GM23338 (cell line): ENCODE measurements around the gene PLIN5. TPM values are rescaled to one million over a fixed set of nuclear protein-coding genes. Genes with fewer than 3 reads are reported as not detected.

Experiments used
- ATAC-seq: fragments of 200-7000 bp; cut with Tn5 transposase; 3 replicates; pipeline ENCODE4 v1.9.1; 2020
- DNase-seq: peaks from one replicate; pipeline ENCODE4 v3.0.0-alpha.2; 2015; ENCODE audit warnings: low spot score
- H2AFZ ChIP-seq: fragments of 200-600 bp; sonication (generic); 2 replicates; pipeline ENCODE4 v1.8.0; 2016; ENCODE audit warnings: antibody characterized with exemption, mild to moderate bottlenecking, moderate library complexity
- H3F3A ChIP-seq: fragments of 200-600 bp; sonication (generic); replicated peaks from 2 replicates; pipeline ENCODE4 v1.8.0; 2017; ENCODE audit warnings: antibody characterized with exemption, mixed run types, low read depth
- H3K27ac ChIP-seq: fragments of 200-600 bp; sonication (generic); 2 replicates; pipeline ENCODE4 v1.6.1; 2016; ENCODE audit warnings: low read depth
- H3K27me3 ChIP-seq: fragments of 200-600 bp; sonication (generic); 2 replicates; pipeline ENCODE4 v1.8.0; 2016; ENCODE audit warnings: mild to moderate bottlenecking, mixed run types, moderate library complexity; ENCODE audit not compliant: insufficient read depth
- H3K36me3 ChIP-seq: fragments of 200-600 bp; sonication (generic); 2 replicates; pipeline ENCODE4 v1.8.0; 2016; ENCODE audit warnings: mild to moderate bottlenecking; ENCODE audit not compliant: insufficient read depth
- H3K4me1 ChIP-seq: fragments of 200-600 bp; sonication (generic); 2 replicates; pipeline ENCODE4 v1.8.0; 2016; ENCODE audit warnings: mild to moderate bottlenecking, moderate library complexity; ENCODE audit not compliant: insufficient read depth
- H3K4me2 ChIP-seq: fragments of 200-600 bp; sonication (generic); 2 replicates; pipeline ENCODE4 v1.7.1; 2017; ENCODE audit warnings: mixed run types
- H3K4me3 ChIP-seq: fragments of 200-600 bp; sonication (generic); 2 replicates; pipeline ENCODE4 v1.6.1; 2016; ENCODE audit warnings: mixed run types
- H3K79me2 ChIP-seq: fragments of 200-600 bp; sonication (generic); replicated peaks from 2 replicates; pipeline ENCODE4 v1.8.0; 2017; ENCODE audit warnings: mild to moderate bottlenecking; ENCODE audit not compliant: insufficient read depth
- H3K9me2 ChIP-seq: fragments of 200-600 bp; sonication (generic); 2 replicates; pipeline ENCODE4 v1.8.0; 2017; ENCODE audit not compliant: insufficient read depth
- H4K20me1 ChIP-seq: fragments of 200-600 bp; sonication (generic); replicated peaks from 2 replicates; pipeline ENCODE4 v1.8.0; 2017; ENCODE audit warnings: mild to moderate bottlenecking; ENCODE audit not compliant: insufficient read depth
- H3K27ac Mint-ChIP-seq: 2 replicates; pipeline ENCODE4 v1.8.0; 2020; ENCODE audit warnings: inconsistent platforms, mild to moderate bottlenecking, moderate library complexity, mixed read lengths
- H3K27me3 Mint-ChIP-seq: 3 replicates; pipeline ENCODE4 v1.8.0; 2022; ENCODE audit warnings: low read depth, mild to moderate bottlenecking, moderate library complexity, mixed read lengths, inconsistent platforms; ENCODE audit not compliant: insufficient read depth, poor library complexity
- H3K36me3 Mint-ChIP-seq: 3 replicates; pipeline ENCODE4 v1.8.0; 2021; ENCODE audit warnings: low read depth, mild to moderate bottlenecking, inconsistent platforms, moderate library complexity, mixed read lengths
- H3K4me1 Mint-ChIP-seq: 3 replicates; pipeline ENCODE4 v1.8.0; 2020; ENCODE audit warnings: mild to moderate bottlenecking, inconsistent platforms, mixed read lengths
- H3K4me3 Mint-ChIP-seq: 3 replicates; pipeline ENCODE4 v1.8.0; 2021; ENCODE audit warnings: moderate library complexity, mild to moderate bottlenecking, inconsistent platforms, mixed read lengths
- H3K9me3 Mint-ChIP-seq: 3 replicates; pipeline ENCODE4 v1.8.0; 2020; ENCODE audit warnings: moderate library complexity, mild to moderate bottlenecking, inconsistent platforms, mixed read lengths
- CTCF ChIP-seq, 2 experiments: fragments of 200-600 bp in 1 of 2; sonication (generic) in 1 of 2; conservative IDR thresholded peaks; 2 replicates each; pipeline versions ENCODE4 v1.5.1 to v1.6.1; 2016 to 2017; ENCODE audit warnings: antibody characterized with exemption in 2 of 2, low read depth in 2 of 2, mild to moderate bottlenecking in 2 of 2, moderate library complexity in 1 of 2
- ETS1 ChIP-seq: IDR thresholded peaks from 2 replicates; pipeline ENCODE4 v1.6.1; 2016; ENCODE audit warnings: antibody characterized with exemption
- EZH2phosphoT487 ChIP-seq: fragments of 200-600 bp; sonication (generic); IDR thresholded peaks from one replicate; pipeline ENCODE4 v1.8.1; 2018; ENCODE audit warnings: antibody characterized with exemption; ENCODE audit not compliant: unreplicated experiment
- REST ChIP-seq: IDR thresholded peaks from one replicate; pipeline ENCODE4 v1.6.1; 2018; ENCODE audit warnings: antibody characterized with exemption; ENCODE audit not compliant: unreplicated experiment
- polyA plus RNA-seq: library from polyadenylated mRNA; unstranded; fragments of >200 nt; fragmentation: Nextera tagmentation; extraction: Ambion mirVana; gene quantifications from 2 replicates; pipeline ENCODE4 v1.2.1, GENCODE V29; 2016
- total RNA-seq: library from RNA; depleted of rRNA; stranded (reverse); fragments of >200 nt; shearing (Covaris generic); gene quantifications from 2 replicates; pipeline ENCODE4 v1.2.3, GENCODE V29; 2014

PLIN5 gene
- total and polyA plus RNA-seq, 2 experiments from 2014 or later = 1.9 to 3.5 TPM

GRCh38 chr19:4495471-4495870, 39.6 kb downstream of the PLIN5 start:
- Histone ChIP-seq H3K9me2 (no peaks in the 10 kb centered on the region), H3K27ac (no peak overlapping the region), H3K27me3 (no peaks in the 10 kb centered on the region), H2AFZ (no peak overlapping the region), H3K4me2 (no peak overlapping the region), H3K4me1 (no peaks in the 10 kb centered on the region), H3F3A (0 out of 2 replicates have a peak, but pooled peaks cover 7% of the 10 kb centered on the region), H4K20me1 (no peaks in the 10 kb centered on the region; the same call in 1 of the 2 replicates), H3K79me2 (no peaks in the 10 kb centered on the region), H3K36me3 (peaks cover 14% of the 10 kb centered on the region; the same call in 1 of the 2 replicates), H3K4me3 (no peak overlapping the region)
- no peaks in the 10 kb centered on the region for H3K27me3 Mint-ChIP-seq
- no peak overlapping the region for H3K27ac Mint-ChIP-seq
- peaks cover 28% of the 10 kb centered on the region for H3K36me3 Mint-ChIP-seq
- ATAC-seq = peak; percentile 80
- H3K4me1 Mint-ChIP-seq = no peaks in the 10 kb centered on the region
- H3K9me3 Mint-ChIP-seq = no peaks in the 10 kb centered on the region
- peak; percentile 44 for DNase-seq
- peak; percentile 31 to 65 for TF ChIP-seq CTCF (conservative IDR thresholded peaks at IDR 0.05; ENCODE audit: low read depth in 2 of 2)
- TF ChIP-seq REST = no peak
- no peak overlapping the region for H3K4me3 Mint-ChIP-seq

GRCh38 chr19:4494691-4495064, 40.3 kb downstream of the PLIN5 start:
- H3K27me3 ChIP-seq = no peaks in the 10 kb centered on the region
- Mint-ChIP-seq H3K4me3 (no peak overlapping the region), H3K36me3 (peaks cover 33% of the 10 kb centered on the region), H3K9me3 (no peaks in the 10 kb centered on the region), H3K27me3 (no peaks in the 10 kb centered on the region), H3K4me1 (no peaks in the 10 kb centered on the region), H3K27ac (no peak overlapping the region)
- H3K36me3 ChIP-seq = peaks cover 20% of the 10 kb centered on the region; the same call in 1 of the 2 replicates
- H3K27ac ChIP-seq = no peak overlapping the region
- no peak overlapping the region for H3K4me2 ChIP-seq
- no peaks in the 10 kb centered on the region; the same call in 1 of the 2 replicates for H4K20me1 ChIP-seq
- ATAC-seq (no peak), DNase-seq (no peak)
- 0 out of 2 replicates have a peak, but pooled peaks cover 9% of the 10 kb centered on the region for H3F3A ChIP-seq
- no peak overlapping the region for H2AFZ ChIP-seq
- no peaks in the 10 kb centered on the region for H3K4me1 ChIP-seq
- TF ChIP-seq ETS1 (no peak), EZH2phosphoT487 (no peak)
- no peaks in the 10 kb centered on the region for H3K9me2 ChIP-seq
- no peaks in the 10 kb centered on the region for H3K79me2 ChIP-seq
- no peak overlapping the region for H3K4me3 ChIP-seq
